Liver (tissue), 3 donors: Measurements from ENCODE around the gene DDX31.

Source experiments
- CTCF ChIP-seq: fragments of 150-350 bp; IDR thresholded peaks from 2 replicates; pipeline ENCODE4 v1.5.1; 2017; ENCODE audit warnings: improper control_type of control experiment, low read depth, low read length; ENCODE audit not compliant: missing input control
- FOXA1 ChIP-seq: IDR thresholded peaks from 2 replicates; pipeline ENCODE4 v1.6.1; 2016; ENCODE audit warnings: antibody characterized with exemption
- GABPA ChIP-seq, 2 donors: IDR thresholded peaks in 1 of 2; conservative IDR thresholded peaks in 1 of 2; 2 replicates each; pipeline ENCODE4 v1.6.1; 2016; ENCODE audit warnings: antibody characterized with exemption in 2 of 2, mild to moderate bottlenecking in 1 of 2, moderate library complexity in 1 of 2
- HNF4G ChIP-seq: IDR thresholded peaks from 2 replicates; pipeline ENCODE4 v1.6.1; 2016; ENCODE audit warnings: antibody characterized with exemption
- MAX ChIP-seq: IDR thresholded peaks from 2 replicates; pipeline ENCODE4 v1.6.1; 2016; ENCODE audit warnings: antibody characterized with exemption
- NR2F2 ChIP-seq: IDR thresholded peaks from 2 replicates; pipeline ENCODE4 v1.6.1; 2016; ENCODE audit warnings: antibody characterized with exemption
- RAD21 ChIP-seq, 2 donors: IDR thresholded peaks; 2 replicates each; pipeline ENCODE4 v1.6.1; 2016; ENCODE audit warnings: antibody characterized with exemption in 2 of 2, mild to moderate bottlenecking in 2 of 2
- YY1 ChIP-seq: IDR thresholded peaks from 2 replicates; pipeline ENCODE4 v1.6.1; 2016; ENCODE audit warnings: antibody characterized with exemption, mild to moderate bottlenecking
- donor health status: healthy.
- donor health status: healthy.

GRCh38 chr9:132595319-132595718, 74.5 kb downstream of the DDX31 start:
- no peak for TF ChIP-seq YY1
- no peak for TF ChIP-seq CTCF
- no peak for TF ChIP-seq FOXA1
- no peak for TF ChIP-seq NR2F2
- TF ChIP-seq MAX: no peak
- no peak for TF ChIP-seq RAD21 (IDR thresholded peaks at IDR 0.05)
- TF ChIP-seq GABPA (IDR thresholded peaks at IDR 0.05 in 1 of 2, conservative IDR thresholded peaks at IDR 0.05 in 1 of 2): no peak
- TF ChIP-seq HNF4G: no peak
